NCI-H187 treated with DMSO at 0.1 percent for 48 hours (cell line): ENCODE data around the gene TBRG1.
"Not testable (repeated sequence)": the region's sequence is repeated elsewhere in the genome, so short reads cannot be mapped to it uniquely, and the experiment has no call there.

Source experiments
- DNase-seq: peaks from one replicate; lab custom pipeline; 2025; lab: John Stamatoyannopoulos, UW

Gene TBRG1, protein sequence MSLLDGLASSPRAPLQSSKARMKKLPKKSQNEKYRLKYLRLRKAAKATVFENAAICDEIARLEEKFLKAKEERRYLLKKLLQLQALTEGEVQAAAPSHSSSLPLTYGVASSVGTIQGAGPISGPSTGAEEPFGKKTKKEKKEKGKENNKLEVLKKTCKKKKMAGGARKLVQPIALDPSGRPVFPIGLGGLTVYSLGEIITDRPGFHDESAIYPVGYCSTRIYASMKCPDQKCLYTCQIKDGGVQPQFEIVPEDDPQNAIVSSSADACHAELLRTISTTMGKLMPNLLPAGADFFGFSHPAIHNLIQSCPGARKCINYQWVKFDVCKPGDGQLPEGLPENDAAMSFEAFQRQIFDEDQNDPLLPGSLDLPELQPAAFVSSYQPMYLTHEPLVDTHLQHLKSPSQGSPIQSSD

DNA sequence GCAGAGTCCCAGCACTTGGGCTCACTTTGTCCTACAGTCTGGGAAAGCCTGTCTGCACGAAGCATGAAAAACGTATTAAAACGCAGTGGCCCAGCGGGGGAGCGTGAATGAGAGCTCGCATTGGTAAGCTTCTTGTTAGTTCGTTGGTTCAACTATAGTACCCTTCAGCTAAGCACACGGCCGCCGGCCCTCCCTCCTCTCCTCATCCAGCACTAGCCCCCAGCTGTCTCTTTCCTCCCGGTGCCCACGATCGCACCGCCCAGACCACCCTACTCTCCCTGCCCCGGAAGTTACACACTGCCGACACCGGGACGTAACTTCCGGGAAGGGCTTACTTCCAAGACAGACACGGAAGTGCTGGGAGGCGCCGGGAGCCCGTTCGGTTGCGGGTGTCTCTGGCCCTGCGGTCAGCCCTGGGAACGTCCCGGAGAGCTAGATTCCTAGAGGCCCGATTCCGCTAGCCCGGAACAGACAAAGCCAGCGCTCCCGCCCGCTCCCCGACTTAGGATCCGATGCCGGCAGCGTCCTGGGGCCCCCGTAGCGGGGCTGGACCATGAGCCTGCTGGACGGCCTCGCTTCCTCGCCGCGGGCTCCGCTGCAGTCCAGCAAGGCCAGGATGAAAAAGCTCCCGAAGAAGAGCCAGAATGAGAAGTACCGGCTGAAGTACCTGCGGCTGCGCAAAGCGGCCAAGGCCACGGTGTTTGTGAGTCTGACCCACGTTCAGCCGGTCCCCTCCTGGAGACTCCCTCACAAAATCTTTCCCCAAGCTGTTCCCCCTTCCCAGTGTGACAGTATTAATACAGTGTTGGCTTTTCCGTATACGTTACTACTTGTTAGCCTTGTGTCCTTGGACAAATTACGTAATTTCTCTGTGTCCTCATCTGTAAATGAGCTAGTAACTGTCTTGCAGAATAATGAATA is at the start of gene TBRG1:
Gene TBRG1 (plus strand): TSS at position 334 of the 921 bp plus-strand sequence. CDS start 220 bp downstream, at position 554.
- DNase-seq, result peak; percentile 12

DNA sequence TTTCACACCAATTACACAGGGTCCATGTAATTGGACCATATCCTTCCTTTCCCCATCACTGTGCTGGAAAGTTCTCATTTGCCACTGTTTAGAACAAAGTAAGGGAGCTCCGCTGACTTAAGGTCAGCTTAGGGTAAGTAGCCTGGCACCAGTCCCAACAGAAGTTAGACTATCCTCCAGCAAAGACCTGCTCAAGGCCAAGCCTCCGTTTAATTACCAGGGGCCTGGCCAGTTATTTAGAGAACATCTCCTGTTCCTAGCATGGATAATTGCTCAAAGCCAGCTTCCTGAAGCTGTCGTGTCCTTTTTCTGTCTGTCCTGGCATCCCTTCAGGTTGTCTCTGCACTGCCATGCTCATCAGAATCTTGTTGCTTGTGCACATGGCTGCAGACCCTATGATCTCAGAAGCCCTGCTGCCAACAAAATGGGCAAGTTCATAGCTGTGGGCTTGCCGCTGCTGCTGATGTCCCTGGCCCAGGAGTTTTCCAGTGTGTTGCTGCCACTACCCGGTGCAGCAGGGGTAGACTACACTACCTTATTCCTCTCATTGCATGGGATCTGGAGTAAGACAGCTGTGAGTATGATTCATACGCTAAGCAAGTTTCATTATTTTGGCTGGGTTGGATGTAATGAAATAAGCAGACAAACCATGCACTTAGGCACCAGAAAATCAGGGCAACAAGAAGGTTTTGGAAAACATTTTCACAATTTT is 44.8 kb upstream of the TBRG1 start:
- no peak for DNase-seq

DNA sequence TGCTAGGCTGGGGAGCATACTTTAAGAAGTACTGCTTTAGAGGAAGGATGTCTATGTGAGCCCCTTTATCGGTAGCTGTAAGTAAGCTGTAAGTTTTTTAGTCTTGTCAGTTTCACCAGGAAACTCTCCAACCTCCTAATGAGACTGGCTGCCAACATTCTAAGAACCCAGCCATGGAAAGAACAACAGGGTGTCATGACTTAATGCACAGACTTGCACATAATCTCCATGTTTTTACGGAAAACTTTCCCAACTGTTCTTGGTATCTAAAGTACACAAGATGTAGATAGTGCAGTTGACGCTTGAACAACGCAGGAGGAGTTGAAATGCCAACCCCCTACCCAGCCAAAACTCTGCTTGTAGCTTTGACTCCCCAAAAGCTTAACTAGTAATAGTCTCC is 43.9 kb upstream of the TBRG1 start:
- no peak for DNase-seq

DNA sequence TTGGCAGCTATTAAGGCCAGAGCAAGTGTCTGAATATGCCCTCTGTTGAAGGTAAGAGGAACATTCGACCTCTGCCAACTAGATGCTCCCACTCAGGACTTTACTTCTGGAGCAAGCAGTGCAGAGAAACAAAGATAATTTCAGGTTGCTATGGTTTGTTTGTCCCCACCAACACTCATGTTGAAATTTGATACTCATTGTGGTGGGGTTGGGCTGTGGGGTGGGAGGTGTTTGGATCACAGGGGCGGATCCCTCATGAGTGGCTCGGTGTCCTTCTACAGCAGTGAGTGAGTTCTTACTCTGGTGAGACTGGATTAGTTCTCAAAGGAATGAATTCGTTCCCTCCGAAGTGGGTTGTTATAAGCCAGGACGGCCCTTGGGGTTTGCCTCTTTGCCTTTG is 40.8 kb upstream of the TBRG1 start:
- no peak for DNase-seq

DNA sequence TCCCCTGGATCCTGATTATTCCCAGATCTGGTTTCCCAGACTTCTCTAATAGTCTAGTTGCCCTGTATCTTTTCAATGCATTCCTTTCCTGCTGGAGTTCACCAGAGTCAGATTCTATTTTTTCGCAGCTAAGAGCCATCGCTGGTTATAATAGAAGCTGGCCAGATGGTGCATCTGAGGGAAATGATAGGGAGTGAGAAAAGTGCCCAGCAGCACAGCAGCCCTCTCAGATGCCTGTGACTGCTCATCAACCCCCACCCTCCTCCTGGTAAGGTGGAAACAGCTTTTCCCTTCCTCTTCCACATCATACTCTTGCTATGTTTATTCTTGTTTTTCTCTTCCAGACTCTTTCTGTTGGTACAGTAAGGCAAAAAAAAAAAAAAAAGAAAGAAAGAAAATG is 40.1 kb upstream of the TBRG1 start:
- DNase-seq, result no peak

DNA sequence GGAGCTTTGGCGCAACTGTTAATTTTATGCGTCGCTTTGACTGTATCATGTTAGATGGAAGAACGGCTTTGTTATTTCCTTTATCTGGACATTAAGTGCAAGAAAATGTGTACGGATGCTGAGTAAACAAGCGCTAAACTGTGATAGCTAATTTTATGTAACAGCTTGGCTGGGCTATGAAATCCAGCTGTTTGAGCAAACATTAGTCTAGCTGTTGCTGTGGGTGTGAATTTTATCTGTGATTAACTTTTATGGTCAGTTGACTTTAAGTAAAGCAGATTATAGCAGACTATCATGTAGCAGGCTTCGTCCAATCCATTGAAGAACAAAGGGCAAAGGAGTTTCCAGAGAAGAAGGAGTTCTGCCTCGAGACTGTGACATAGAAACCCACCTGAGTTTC is 38.9 kb upstream of the TBRG1 start:
- no peak for DNase-seq

DNA sequence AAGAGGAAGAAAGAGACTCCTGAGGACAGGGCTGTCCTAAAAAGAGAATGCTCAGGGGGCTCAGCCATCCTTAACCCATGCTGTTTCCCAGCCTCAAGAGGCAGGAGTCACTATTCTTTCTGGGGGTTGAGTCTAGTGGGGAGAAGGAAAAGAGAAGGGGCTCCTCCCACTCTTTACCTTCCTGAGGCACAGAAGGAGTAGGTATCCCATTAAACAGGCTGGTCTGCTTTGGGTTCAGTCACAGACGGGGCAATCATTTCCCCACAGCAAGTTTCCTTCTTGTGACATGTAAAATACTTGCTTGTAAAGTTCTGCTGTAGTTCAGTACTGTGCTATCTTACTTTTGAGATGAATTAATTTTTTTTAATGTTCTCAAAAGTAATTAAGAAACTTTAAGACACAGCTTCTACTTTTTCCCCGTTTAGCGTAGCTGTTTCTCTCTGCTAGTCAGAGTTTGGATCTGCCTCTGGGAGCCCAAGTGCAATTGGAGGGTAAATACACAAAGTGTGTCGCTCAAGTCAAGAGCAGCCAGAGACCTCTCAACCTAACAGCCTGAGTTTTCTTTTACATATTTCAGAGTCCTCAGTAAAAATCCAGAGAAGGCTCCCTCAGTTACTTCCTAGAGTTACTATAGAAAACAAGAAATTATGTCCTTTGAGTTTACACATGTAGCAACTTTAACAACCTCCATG is 37.8 kb upstream of the TBRG1 start:
- DNase-seq, result no peak

DNA sequence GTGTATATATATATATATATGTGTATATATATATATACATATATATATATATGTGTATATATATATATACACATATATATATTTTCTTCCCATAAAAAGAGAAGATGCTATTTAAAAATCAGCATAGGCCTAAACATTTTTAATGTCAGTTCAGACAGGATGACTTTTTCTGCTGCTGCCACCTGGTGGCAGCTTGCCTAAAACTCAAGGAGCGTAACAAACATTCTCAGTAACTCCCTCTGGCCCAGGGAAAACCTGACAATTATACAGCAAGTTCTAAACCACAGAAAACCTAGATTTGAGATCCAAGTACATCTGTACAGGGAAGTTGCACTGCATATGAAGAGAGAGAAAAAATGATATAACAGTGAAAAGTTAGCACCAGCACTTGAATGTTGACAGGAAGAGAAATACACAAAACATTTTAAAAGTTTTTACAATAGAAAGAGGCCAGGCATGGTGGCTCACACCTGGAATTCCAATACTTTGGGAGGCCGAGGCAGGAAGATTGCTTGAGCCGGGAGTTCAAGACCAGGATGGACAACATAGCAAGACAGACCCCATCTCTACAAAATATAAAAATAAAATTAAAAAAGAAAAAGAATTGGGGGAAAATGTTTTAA is 36.3 kb upstream of the TBRG1 start:
- no peak for DNase-seq

DNA sequence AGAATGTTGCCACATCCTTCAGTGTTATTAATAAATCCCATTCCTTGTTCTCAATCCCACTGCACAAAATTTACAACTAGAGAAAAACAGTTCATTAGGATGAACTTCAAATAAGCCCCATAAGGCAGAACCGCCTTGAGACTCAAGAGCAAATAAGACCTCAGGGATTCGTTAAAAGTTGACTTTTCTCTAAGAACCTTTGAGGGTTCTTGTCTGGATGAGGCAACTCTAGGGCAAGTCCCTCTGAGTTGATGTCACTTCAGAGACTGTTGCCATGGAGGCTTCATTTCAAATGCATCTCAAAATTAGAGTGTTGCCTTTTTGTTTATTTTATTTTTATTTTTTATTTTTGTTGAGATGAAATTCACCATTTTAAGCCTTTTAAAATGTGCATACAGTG is 31.2 kb upstream of the TBRG1 start:
- no peak for DNase-seq

DNA sequence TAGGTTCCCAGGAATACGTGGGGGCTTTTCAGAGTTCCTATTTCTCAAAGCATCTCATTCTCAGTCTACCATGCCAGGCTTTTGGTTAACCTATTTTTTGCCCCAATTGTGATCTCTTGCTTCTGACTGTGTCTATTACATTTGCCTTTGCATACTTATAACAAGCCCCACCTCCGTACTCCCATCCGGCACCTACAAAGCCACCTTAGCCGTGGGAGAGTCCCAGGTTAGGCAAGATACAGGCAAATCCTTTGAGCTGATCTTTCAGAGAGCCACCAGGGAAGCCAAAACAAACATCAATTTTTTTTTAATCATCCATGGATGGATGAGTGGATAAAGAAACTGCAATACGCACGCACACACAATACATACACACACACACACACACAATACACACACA is 30.0 kb upstream of the TBRG1 start:
- DNase-seq, result no peak

DNA sequence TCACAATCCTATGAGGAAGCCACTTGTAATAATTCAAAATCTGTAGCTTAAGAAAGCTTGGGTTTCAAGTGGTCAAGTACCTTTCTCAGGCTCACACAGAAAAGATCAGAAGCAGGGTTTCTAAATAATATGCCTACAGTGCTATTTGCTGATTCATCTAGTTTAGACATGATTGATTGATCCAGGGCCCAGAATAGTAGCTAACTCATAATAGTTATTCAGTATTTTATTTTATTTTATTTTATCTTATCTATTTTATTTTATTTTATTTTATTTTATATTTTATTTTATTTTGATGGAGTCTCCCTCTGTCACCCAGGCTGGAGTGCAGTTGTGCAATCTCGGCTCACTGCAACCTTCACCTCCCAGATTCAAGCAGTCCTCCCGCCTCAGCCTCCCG is 27.4 kb upstream of the TBRG1 start:
- DNase-seq, result no peak

DNA sequence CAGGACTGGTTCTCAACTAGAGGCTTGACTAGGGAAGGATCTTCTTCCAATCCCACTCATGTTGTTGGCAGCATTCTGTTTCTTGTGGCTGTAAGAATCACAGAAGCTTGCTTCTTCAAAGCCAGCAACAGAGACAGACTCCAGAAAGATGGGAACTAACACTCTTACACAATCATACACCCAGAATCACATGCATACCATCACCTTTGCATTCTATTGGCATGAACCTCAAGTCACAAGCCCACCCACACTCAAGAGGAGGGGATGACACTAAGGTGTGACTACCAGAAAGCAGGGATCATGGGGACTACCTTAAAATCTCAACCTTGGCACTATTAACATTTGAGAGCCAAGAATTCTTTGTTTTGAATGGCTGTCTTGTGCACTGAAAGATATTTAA is 25.0 kb upstream of the TBRG1 start:
- no peak for DNase-seq

DNA sequence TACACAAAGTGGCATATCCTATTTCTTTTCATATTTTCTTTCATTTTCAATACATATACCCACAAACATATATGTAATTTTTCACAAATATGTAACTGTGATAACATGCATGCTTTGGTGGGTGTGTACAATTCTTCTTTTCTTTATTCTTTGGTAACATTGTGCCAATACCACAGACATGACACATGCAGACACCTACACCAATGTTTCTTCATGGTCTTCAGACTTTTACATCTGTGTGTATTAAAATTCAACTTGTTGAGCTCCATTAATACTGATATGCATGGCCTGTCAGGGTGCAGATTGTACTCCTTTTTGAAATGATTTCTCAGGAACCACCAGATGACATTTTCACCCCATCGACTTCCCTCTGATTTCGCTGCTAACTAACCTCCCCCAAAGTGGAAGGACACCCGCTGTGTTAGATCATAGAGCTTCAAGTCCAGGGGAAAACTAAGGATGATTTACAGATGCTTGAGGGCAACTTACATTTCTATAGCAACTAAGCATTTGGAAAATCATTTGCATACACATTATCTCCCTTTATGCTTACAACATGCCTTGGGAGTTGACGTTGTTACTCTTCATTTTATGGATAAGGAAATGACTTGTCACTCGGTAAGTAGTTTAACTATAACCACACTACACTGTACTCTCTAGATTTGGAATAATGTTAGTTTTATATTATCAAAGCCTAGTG is 21.9 kb upstream of the TBRG1 start:
- no peak for DNase-seq

DNA sequence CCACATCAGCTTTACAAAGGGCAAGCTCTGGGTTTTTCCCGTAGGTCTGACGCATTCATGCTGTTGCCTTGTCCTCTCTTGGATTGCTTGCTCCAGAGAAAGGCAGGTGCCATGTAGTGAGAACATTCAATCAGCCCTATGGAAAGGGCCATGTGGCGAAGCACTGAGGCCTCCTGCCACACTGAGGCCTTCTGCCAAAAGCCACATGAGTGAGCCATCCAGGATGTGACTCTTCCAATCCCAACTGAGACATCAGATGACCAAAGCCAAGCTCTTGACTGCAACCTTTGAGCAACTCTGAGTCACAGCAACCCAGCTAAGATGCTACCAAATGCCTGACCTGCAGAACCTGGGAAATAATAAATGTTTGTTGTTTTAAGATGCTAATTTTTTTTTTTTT is 20.5 kb upstream of the TBRG1 start:
- no peak for DNase-seq

DNA sequence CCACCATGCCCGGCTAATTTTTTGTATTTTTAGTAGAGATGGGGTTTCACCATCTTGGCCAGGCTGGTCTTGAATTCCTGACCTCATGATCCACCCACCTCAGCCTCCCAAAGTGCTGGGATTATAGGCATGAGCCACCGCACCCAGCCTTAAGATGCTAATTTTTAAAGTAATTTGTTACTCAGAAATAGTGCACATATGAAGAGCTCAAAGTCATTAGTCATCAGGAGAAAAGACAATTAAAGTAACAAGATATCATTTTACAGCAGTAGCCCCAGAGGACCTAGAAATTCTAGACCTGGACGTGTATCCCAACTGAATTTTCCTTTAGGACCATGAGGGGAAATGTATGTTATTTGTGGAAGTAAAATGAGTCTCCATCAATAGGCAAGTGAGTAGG is 19.9 kb upstream of the TBRG1 start:
- not testable (repeated sequence) for DNase-seq

DNA sequence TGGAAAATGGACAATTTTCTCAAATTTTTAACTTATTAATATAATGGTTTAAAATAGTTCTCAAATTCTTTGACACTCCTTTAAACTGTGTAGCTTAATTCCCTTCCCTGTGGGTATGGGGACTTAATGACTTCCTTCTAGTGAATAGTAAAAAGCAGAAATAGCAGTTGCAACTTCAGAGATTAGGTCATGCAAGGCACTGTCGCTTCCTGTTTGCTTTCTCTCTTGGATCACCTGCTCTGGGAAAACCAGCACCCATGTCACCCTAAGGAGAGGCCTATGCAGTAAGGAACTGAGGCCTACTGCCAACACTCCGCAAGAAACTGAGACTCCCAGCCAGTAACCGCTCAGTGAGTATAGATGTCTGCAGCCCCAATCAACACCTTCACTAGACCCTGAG is 16.9 kb upstream of the TBRG1 start:
- DNase-seq, result no peak

DNA sequence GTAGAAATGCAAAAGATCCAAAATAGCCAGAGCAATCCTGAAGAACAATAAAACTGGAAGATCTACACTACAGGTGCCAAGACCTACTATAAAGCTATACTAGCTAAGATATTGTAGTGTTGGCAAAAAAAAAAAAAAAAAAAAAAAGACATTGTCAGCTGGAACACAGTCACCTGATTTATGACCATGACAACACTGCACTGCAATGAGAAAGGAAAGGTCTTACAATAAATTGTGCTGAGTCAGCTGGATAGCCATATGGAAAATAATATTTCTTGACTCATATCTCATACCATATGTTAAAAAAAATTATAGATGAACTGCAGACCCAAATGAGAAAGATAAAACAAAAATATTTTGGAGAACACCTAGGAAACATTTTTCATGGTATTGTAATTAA is 14.5 kb upstream of the TBRG1 start:
- DNase-seq, result no peak

DNA sequence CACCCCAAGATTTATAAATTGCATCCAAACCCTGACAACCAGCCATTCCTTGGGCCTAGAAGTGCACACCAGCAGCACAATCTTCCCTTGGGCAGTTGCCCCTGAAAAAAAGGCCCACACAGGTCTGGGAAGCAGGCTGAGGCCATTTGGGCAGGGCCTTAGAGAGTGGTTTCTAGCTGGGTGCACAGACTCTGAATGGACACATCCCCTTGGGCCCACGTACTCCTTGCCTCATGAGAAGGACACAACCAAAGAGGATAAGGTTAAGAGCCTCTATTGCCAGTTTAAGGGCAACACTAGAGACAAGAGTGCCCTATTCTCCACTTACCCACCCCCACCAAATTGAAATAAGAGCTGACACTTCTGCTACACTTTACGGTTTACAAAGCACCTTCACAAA is 12.4 kb upstream of the TBRG1 start:
- no peak for DNase-seq

DNA sequence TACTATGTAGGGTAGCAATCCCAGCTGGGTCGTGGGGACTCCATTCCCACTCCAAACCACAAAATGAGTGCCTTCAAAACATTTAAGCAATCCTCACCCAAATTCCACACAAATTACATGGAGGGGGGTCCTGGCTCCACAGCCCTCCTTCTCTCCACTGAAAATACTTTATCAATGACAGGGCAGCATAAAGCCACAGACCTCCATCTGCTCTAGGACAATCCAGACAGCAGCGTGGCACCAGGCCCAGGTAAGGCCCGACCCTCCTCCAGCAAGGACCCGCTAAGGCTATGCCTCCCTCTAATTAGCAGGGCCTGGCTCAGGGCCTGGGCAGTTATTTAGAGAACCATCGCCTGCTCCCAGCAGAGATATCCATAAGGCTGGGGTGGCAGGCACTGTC is 11.6 kb upstream of the TBRG1 start, which contains the start of gene PANX3:
Gene PANX3 (plus strand): TSS at position 365 of the 400 bp plus-strand sequence. CDS start 129 bp downstream, outside the sequence.
- no peak for DNase-seq

DNA sequence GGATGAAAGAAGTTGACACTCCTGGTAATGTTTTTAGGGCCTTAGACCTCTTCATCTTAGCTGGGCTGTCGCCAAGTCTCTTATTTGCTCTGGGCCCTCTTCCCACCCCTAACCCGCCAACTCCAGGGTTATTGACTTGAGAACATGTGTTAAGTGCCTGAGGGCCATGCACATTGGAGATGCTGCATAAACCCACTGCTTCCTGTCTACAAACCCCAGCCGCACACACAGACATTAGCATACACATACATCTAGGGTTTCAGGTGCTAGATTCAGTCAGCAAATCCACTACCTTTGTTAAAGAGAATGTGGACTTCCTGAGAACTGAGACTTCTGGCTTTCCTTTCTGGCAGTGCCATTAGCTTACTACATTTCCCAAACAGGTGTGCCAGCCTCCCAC is 10.6 kb upstream of the TBRG1 start:
- DNase-seq, result no peak
